ENCODE data around the gene HS1BP3.

The HS1BP3 gene

DNA sequence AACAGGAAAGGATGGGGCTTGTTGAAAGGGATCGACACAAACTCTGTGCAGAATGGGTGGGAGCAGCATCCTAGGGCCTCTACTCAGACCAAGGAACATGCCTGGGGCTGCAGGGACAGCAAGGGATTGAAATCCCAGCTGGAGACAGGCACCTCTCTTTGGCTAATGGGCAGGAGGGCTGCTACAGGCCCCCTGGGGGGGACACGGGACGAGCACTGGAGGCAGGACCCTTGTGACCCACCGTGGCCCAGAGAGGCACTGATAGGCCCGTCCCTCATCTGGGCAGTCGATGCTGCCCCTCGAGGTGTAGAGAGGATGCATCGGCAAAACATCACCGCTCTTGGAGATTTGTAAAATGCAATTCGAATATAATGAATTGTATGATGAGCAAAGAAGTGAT is 5.1 kb downstream of the HS1BP3 start:
- DNase-seq (ENCODE audit: low spot score), result no peak

- no peak for DNase-seq (ENCODE audit: low spot score)
Observed at GRCh38 chr2:20645301-20645701, 5.6 kb downstream of the HS1BP3 start.

- DNase-seq (ENCODE audit: low spot score), result no peak
Observed at GRCh38 chr2:20643826-20644225, 7.1 kb downstream of the HS1BP3 start.

- DNase-seq (ENCODE audit: low spot score), result no peak
Observed at GRCh38 chr2:20643060-20643459, 7.8 kb downstream of the HS1BP3 start.

GRCh38 chr2:20642055-20642971 is 8.6 kb downstream of the HS1BP3 start:
- peak; percentile 83 for DNase-seq (ENCODE audit: low spot score)

- no peak for DNase-seq (ENCODE audit: low spot score)
Observed at GRCh38 chr2:20641123-20641985, 9.5 kb downstream of the HS1BP3 start.

GRCh38 chr2:20640411-20641122 is 10.3 kb downstream of the HS1BP3 start:
- DNase-seq (ENCODE audit: low spot score), result peak; percentile 47

GRCh38 chr2:20638646-20639430 is 12.1 kb downstream of the HS1BP3 start:
- DNase-seq (ENCODE audit: low spot score), result no peak

DNA sequence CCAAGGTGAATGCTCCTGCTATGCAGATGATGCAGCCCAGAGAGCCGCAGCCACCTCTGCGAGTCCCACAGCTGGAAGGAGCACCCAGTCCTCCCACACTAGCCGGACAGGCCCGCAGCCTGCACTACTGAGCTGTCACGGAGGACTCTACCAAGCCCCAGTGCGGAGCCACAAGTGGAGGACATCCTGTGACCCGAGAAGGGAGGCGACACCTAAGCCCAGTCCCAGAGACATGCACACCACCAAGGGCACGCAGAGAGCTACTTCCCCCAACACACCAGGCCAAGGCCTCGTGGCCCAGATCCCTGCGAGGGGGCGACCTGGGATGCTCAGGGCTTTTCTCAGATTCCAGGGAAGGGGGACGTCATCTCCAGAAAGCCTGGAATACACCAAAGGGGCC is 12.9 kb downstream of the HS1BP3 start:
- DNase-seq (ENCODE audit: low spot score), result no peak

DNA sequence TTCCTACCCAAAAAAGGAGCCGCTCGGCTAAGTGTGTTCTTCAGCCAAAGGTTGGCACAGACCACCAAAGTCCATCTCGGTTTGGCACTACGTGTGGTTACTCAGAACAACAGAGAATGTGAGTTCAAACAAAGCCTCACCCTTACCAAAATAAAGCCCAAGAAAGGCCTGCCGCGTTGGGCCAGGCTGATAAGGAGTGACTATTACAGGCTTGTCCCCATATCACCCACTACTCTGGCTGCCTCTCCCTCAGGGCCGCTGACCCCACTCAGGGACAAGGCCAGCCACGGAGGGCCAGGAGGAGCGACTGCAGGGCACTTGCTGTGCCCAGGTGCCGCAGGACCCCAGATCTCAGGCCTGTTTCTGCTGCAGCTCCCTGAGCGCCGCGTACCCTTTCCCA is 13.8 kb downstream of the HS1BP3 start:
- peak; percentile 59 for DNase-seq (ENCODE audit: low spot score)

DNA sequence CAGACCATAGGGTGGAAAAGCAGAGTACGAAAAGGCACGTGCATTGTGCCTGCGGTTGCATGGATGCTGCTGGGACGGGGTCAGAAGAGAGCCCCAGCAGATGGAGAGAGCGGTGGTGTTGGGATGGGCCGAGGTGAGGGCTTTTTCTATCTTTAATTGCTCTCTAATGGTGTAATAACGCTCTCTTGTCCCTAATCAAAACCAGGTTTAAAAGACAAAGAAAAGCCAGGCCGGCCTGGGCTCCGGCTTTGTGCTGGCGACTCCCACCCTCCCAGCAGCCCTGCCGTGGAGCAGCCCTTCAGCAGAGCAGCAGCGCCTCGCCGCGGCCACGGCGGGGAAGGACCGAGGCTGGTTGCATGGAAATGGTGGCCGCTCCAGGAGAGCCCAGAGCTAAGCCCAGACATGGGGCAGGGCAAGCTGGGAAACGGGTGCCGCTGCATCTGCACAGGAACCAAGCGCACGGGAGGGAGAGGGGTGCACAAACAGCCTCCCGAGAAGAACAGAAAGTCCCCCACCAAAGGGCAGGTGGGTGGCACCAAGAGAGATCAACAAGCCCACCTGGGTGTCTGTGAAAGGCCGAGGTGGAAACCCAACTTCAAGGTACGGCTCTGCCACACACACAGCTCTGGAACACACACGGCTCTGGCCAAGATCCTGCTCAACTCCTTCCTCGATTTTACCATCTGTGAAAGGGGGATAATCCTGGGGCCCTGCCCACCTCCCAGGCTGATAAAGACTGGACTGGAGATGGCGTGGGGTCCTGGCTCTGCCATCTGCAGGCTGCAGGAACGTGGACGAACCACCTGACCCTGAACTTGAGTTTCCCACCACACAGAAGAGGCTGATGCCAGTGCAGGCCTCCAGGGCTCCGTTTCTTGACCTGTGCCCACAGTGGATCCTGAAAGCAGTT is 15.0 kb downstream of the HS1BP3 start:
- DNase-seq (ENCODE audit: low spot score), result peak; percentile 93

DNA sequence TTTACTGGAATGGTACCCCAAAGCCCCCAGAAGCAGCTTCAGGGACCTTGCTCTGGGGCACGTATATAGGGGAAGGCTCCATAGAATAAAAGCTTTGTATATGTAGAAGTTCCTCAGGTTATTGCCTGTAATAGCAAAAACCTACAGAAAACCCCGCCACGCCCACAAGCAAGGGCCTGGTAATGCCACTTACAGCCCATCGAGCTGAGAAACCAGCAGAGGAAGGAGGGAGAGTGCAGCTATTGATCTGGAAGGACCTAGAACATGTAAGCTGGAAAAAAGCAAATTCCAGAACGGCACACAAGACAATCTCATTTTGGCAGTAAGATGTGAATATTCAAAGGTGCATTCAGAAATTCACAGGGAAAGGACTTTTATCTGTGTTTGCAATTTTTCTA is 15.8 kb downstream of the HS1BP3 start:
- no peak for DNase-seq (ENCODE audit: low spot score)

GRCh38 chr2:20634507-20635112 is 16.3 kb downstream of the HS1BP3 start:
- no peak for DNase-seq (ENCODE audit: low spot score)

- DNase-seq (ENCODE audit: low spot score), result no peak
Observed at GRCh38 chr2:20633794-20634506, 16.9 kb downstream of the HS1BP3 start.

DNA sequence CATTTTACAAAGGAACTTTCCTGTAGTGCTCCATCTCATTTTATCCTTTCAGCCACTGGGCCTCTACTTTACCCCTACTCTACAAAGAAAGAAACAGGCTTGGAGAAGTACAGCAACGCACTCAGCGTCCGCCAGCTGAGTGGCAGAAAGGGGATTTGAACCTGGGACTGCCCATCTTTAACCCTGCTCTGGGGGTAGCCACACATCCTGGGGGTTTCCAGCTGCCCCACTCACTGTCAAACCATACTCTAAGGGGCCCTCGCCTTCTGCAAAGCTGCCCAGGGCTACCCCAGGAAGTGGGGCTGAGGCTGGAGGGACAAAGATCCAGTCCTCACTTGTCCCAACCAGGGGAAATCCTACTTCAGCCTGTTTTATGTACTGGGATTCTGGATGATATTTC is 17.9 kb downstream of the HS1BP3 start:
- DNase-seq (ENCODE audit: low spot score), result no peak

- no peak for DNase-seq (ENCODE audit: low spot score)
Observed at GRCh38 chr2:20632446-20632990, 18.4 kb downstream of the HS1BP3 start.

DNA sequence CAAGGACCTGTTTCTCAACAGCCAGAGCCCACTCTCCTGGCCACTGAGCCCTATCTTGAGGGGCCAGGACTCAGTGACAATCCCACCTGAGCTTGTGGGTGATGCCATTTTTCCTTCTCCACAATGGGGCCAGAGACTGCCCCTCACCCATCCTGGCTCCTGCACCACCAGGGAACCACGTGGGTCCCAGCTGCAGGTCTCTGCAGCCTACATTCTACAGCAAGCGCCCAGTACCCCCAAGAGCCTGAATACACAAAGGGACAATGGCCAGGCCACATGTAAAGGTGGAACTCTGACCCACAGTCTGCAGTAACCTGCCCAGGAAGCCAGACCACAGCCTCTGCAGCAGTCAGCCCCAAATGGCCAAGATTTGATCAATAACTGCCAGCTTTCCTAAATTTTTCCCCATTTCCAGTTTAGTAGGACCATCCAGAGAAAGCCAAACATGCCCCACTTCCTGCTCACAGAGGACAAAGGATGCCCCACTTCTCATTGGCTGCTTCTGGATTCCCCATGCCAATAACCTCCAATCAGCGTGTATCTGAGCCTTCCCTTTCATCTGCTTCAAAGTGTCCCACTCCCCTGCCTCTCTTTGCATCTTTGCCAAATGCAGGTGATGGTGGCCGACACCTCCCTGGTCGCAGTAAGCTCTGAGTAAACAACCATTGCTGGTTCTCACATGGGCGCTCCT is 19.1 kb downstream of the HS1BP3 start:
- no peak for DNase-seq (ENCODE audit: low spot score)

- no peak for DNase-seq (ENCODE audit: low spot score)
Observed at GRCh38 chr2:20630967-20631366, 19.9 kb downstream of the HS1BP3 start.

All from Ammon's horn (tissue), 1 donor.